ACC112 (cell line): ENCODE results near the gene METTL8.
A peak's percentile ranks its signal among the peaks of the same experiment; 100 is the strongest.

ENCODE experiments used
- H2AFZ ChIP-seq: fragments of 200-600 bp; sonication (generic); one replicate; pipeline ENCODE4 v1.6.0; 2017; ENCODE audit warnings: antibody characterized with exemption, low read length; ENCODE audit not compliant: unreplicated experiment
- H3K27ac ChIP-seq: fragments of 200-600 bp; sonication (generic); 2 replicates; pipeline ENCODE4 v1.5.1; 2014; ENCODE audit warnings: low read depth, mild to moderate bottlenecking, antibody characterized with exemption, low read length, moderate library complexity
- H3K27me3 ChIP-seq: fragments of 200-600 bp; sonication (generic); 2 replicates; pipeline ENCODE4 v1.6.1; 2014; ENCODE audit warnings: mild to moderate bottlenecking, antibody characterized with exemption, low read length, moderate library complexity, mixed read lengths; ENCODE audit not compliant: insufficient read depth
- H3K36me3 ChIP-seq: fragments of 200-600 bp; sonication (generic); 2 replicates; pipeline ENCODE4 v1.6.1; 2016; ENCODE audit warnings: mild to moderate bottlenecking, antibody characterized with exemption, low read length, moderate library complexity, mixed read lengths; ENCODE audit not compliant: insufficient read depth
- H3K4me1 ChIP-seq: fragments of 200-600 bp; sonication (generic); one replicate; pipeline ENCODE4 v1.6.1; 2016; ENCODE audit warnings: low read length, mixed read lengths; ENCODE audit not compliant: insufficient read depth, unreplicated experiment, control insufficient read depth
- H3K4me3 ChIP-seq: fragments of 200-600 bp; sonication (generic); 2 replicates; pipeline ENCODE4 v1.5.1; 2014; ENCODE audit warnings: mild to moderate bottlenecking, low read depth, low read length
- H3K79me2 ChIP-seq: fragments of 200-600 bp; sonication (generic); one replicate; pipeline ENCODE4 v1.6.0; 2016; ENCODE audit warnings: low read length; ENCODE audit not compliant: control insufficient read depth, unreplicated experiment, insufficient read depth

Gene METTL8

GRCh38 chr2:171410624-171411023 is 23.2 kb downstream of the METTL8 start:
- 0 out of 2 replicates have a peak overlapping the region, but pooled peaks have one; percentile 4 for H3K27ac ChIP-seq
- peaks cover 18% of the 10 kb centered on the region for H3K79me2 ChIP-seq
- H3K27me3 ChIP-seq: no peaks in the 10 kb centered on the region
- no peak overlapping the region for H3K4me3 ChIP-seq
- no peak overlapping the region for H2AFZ ChIP-seq
- no peaks in the 10 kb centered on the region for H3K36me3 ChIP-seq
- peaks cover 34% of the 10 kb centered on the region for H3K4me1 ChIP-seq

GRCh38 chr2:171410101-171410500 is 23.7 kb downstream of the METTL8 start:
- no peaks in the 10 kb centered on the region for H3K36me3 ChIP-seq
- H3K79me2 ChIP-seq: peaks cover 18% of the 10 kb centered on the region
- peaks cover 35% of the 10 kb centered on the region for H3K4me1 ChIP-seq
- no peak overlapping the region for H2AFZ ChIP-seq
- H3K27me3 ChIP-seq: no peaks in the 10 kb centered on the region
- no peak overlapping the region for H3K4me3 ChIP-seq
- H3K27ac ChIP-seq: no peak overlapping the region

DNA sequence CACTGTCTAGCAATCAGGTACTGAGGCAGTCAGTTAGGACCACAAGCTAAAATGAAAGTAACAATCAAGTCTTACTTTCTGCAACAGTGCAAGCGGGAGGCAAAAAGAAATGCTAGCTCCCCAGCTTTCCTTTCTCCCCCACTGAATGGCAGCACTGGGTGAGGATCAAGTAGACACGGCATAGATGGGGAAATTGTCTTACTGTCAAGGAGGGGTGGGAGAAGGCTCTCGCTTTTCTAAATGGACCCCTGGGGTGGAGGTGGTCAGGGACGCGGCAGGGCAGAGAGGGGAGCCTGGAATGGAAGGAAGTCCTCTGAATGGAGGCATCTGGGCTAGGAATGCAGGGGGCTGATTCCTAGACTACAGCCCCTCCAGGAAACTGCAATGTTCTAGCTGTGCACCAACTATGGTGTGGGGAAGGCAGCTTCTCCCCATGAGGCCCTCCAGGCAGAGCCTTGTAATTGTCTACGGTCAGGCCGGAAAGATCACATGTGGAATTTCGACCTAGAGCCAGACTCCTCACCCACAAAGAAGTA is 24.3 kb downstream of the METTL8 start:
- H3K79me2 ChIP-seq: peaks cover 21% of the 10 kb centered on the region
- H3K27ac ChIP-seq: no peak overlapping the region
- no peaks in the 10 kb centered on the region for H3K36me3 ChIP-seq
- peaks cover 41% of the 10 kb centered on the region for H3K4me1 ChIP-seq
- H2AFZ ChIP-seq: no peak overlapping the region
- no peak overlapping the region for H3K4me3 ChIP-seq
- no peaks in the 10 kb centered on the region for H3K27me3 ChIP-seq

DNA sequence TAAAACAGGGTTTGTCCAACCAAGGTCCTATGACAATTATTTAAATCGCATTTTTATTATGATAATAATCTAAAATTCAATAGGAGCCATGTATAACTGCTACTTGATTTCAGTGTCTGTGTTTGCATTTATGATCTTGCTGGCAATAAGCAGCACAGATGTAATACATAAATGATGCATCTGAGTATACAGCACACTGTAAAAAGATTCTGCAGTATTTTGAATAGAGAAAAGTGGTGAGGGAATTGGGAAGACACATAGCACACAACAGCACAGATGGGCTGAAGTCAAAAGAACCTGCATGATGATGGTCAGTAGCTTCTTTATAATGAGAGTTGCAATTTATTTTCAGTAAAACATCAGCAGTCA is 26.1 kb downstream of the METTL8 start:
- peaks cover 51% of the 10 kb centered on the region for H3K4me1 ChIP-seq
- H3K4me3 ChIP-seq: no peak overlapping the region
- no peak overlapping the region for H2AFZ ChIP-seq
- H3K27me3 ChIP-seq: no peaks in the 10 kb centered on the region
- H3K79me2 ChIP-seq: peaks cover 21% of the 10 kb centered on the region
- H3K27ac ChIP-seq: no peak overlapping the region
- no peaks in the 10 kb centered on the region for H3K36me3 ChIP-seq

DNA sequence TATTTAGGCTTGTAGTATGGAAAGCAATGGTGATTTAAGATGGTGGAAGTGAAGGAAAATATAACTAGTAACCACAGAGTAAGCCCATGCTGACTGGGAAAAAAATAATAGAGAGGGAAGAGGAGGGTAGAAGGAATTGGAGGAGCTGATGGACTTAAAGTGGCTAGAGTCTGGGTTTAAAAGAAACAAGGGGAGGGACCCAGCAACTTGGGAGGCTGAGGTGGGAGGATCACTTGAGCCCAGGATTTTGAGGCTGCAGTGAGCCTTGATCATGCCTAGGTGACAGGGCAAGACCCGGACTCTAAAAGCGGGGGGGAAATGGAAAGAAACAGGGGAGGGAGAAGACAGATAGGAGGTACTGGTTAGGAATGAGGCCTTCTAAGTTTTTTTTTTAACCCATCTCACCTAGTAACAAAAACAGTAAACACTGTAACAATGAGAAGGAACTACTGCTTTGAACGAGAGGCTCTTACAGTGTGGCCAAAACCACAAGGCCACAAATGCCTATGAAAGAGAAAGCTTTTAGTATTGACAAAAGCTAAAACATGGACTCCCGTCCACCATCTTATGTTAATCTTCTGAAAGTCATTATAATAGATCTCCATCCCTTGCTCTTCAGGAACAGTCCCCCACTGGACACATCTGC is 26.6 kb downstream of the METTL8 start:
- no peaks in the 10 kb centered on the region for H3K27me3 ChIP-seq
- H3K4me3 ChIP-seq: no peak overlapping the region
- no peak overlapping the region for H3K27ac ChIP-seq
- peaks cover 48% of the 10 kb centered on the region for H3K4me1 ChIP-seq
- peaks cover 21% of the 10 kb centered on the region for H3K79me2 ChIP-seq
- H2AFZ ChIP-seq: no peak overlapping the region
- no peaks in the 10 kb centered on the region for H3K36me3 ChIP-seq

DNA sequence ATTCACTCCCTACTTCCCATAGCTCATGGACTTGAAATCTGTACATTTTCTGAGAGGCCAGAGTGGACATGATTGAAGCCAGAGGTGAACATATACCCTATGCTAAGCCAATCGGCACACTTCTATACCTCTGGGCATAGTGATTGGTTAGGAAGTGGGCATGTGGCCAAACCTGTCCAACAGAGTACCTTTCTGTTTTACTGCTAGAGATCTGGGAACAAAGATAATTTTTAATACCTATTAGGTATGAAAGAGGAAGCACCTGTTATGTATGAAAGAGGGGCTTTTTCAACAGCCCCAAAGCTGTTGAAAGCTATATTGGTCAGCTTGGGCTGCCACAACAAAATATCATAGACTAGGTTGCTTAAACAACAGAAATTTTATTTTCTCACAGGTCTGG is 27.7 kb downstream of the METTL8 start:
- Histone ChIP-seq H3K27me3 (no peaks in the 10 kb centered on the region), H3K36me3 (0 out of 2 replicates have a peak, but pooled peaks cover 9% of the 10 kb centered on the region), H3K4me1 (peaks cover 37% of the 10 kb centered on the region), H2AFZ (no peak overlapping the region), H3K79me2 (peaks cover 16% of the 10 kb centered on the region), H3K4me3 (no peak overlapping the region), H3K27ac (no peak overlapping the region)

DNA sequence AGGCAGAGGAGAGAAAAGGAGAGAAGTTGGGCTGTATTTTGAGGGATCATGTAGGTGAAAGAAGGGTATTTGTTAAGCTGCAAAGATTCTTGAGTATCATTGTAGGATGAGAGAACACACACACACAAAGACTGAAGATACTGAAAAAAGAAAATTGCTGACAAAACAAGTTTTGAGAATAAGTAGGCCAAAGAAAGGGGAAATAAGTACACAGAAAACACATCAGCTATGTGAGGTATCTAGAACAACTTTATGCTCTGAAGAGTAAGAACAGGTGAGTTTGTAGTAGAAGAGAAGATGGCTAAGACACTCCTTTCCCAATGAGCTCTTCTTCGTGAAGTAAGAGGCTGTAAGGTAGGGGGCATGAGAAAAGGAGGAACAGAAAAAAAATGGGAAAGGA is 28.2 kb downstream of the METTL8 start:
- Histone ChIP-seq H3K36me3 (0 out of 2 replicates have a peak, but pooled peaks cover 10% of the 10 kb centered on the region), H3K79me2 (peaks cover 21% of the 10 kb centered on the region), H3K27me3 (no peaks in the 10 kb centered on the region), H2AFZ (no peak overlapping the region), H3K27ac (no peak overlapping the region), H3K4me1 (peaks cover 32% of the 10 kb centered on the region), H3K4me3 (no peak overlapping the region)

DNA sequence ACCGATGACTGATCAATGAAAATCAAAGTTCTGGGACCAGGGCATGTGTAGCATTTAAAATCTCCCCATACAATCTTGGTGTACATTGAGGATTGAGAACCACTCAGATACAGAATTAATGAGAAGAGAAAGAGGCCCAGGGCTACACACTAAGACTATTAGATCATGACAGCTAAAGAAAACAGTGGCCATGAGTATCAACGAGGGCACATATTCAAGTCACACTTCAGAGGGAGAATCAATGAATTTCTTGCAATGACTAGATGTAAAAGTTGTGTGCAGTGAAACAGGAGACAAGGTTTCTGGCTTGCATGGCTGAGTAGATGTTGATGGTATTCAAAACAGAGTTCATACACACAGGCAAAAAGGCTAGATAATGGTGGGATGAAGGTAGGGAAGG is 29.1 kb downstream of the METTL8 start:
- Histone ChIP-seq H3K27me3 (no peaks in the 10 kb centered on the region), H3K27ac (peak overlapping the region; percentile 60), H2AFZ (no peak overlapping the region), H3K79me2 (peaks cover 22% of the 10 kb centered on the region), H3K36me3 (0 out of 2 replicates have a peak, but pooled peaks cover 10% of the 10 kb centered on the region), H3K4me1 (peaks cover 25% of the 10 kb centered on the region), H3K4me3 (no peak overlapping the region)

DNA sequence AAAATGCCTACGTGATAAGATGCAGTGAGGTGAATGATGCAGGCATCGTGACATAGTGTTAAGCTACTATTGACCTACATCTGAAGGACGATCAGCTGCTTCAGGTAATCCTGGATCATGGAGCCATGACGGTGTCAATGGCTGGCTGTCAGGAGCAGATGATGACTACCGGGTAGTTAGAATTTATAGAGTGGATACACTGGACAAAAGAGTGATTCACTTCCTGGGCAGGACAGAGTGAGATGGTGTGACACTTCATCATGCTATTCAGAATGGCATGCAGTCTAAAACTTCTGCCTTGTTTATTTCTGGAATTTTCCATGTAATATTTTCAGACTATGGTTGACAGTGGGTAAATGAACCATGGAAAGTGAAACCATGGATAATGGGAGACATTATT is 29.5 kb downstream of the METTL8 start:
- peak overlapping the region; percentile 48; the same call in 1 of the 2 replicates for H3K4me3 ChIP-seq
- H3K79me2 ChIP-seq: peaks cover 18% of the 10 kb centered on the region
- H3K27me3 ChIP-seq: no peaks in the 10 kb centered on the region
- peaks cover 25% of the 10 kb centered on the region for H3K4me1 ChIP-seq
- H3K36me3 ChIP-seq: 0 out of 2 replicates have a peak, but pooled peaks cover 10% of the 10 kb centered on the region
- H3K27ac ChIP-seq: peak overlapping the region; percentile 59
- peak overlapping the region; percentile 12 for H2AFZ ChIP-seq

DNA sequence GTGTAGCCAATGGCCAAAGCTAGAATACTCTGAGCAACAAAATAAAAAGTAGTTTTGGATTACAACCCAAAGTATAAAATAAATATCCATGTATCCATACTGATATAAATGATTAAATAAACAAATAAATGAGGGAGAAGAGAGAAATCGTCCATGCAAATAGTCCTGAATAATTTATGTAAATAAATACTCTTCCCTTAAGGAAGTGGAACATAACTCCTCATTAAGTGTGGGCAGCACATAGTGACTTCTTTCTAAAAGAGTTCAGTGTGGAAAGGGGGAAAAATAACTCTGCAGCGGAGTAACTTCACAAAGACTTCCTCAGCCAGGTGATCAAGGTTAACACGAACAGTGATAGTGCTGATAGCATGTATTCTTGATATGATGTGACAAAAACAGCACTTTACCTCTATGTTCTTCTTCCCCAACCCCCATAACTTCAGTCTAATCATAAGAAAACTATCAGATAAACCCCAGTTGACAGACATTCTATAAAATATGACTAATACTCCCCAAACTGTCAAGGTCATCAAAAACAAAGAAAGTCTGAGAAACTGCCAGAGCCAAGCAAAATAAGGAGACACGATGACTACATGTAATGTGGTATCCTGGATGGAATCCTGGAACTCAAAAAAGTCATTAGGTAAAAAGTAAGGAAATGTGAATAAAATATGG is 30.7 kb downstream of the METTL8 start:
- Histone ChIP-seq H3K27ac (peak overlapping the region; percentile 57), H3K36me3 (0 out of 2 replicates have a peak, but pooled peaks cover 10% of the 10 kb centered on the region), H3K79me2 (peaks cover 16% of the 10 kb centered on the region), H3K4me3 (peak overlapping the region; percentile 16; the same call in 1 of the 2 replicates), H2AFZ (no peak overlapping the region), H3K4me1 (peaks cover 25% of the 10 kb centered on the region), H3K27me3 (no peaks in the 10 kb centered on the region)
